Activated effector memory CD4-positive, alpha-beta T cell treated with anti-CD3 and anti-CD28 coated beads, Interleukin-2, amount 50 U/mL, for 16 hours (primary cell): ENCODE data around the gene RAB17.

Experiments used
- DNase-seq: peaks from one replicate; pipeline ENCODE4 v3.0.0-alpha.2; 2020

RAB17 gene, protein sequence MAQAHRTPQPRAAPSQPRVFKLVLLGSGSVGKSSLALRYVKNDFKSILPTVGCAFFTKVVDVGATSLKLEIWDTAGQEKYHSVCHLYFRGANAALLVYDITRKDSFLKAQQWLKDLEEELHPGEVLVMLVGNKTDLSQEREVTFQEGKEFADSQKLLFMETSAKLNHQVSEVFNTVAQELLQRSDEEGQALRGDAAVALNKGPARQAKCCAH

DNA sequence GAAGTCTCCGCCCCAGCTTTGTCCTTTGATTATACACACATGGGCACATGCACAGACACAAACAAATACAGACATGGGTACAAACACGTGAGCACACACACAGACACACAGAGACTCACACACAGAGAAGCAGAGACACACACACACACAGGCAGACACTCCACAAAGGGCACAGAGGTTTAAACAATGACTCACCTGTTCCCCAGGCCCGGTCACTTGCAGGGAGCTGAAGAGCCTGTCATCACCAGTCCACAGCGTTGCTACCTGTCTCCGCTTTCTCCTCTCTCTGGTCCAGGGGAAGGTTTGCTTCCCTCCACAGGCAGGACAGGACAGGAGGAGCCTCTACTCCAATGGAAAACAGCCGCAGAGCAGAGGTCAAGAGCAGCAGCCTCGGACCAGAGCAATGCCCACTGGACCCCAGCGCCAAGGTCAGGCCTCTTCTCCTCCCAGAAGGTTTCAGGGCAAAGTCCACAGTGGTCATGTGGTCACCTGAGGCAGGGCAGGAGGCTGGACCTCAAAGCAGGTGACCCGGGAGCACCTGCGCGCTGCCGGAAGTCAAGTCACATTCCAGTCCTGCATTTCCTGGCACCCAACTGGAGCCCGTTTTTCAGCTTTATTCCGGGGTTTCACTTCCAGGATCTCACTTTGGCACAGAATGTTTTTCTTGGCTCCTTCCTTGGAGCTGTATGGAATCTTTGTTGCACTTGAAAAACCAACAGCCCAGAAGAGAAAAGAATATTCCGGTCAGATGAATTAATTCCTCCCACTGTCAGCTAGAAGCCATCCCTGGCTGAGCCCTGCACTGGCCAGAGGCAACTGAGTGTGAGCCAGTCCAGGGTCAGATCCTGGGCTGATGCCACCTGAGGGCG, at the start of gene RAB17:
Gene RAB17, minus strand, starts transcription at position 463 of the 869 bp plus-strand sequence. CDS start 4,580 bp downstream, outside the sequence.
- peak; percentile 46 for DNase-seq

DNA sequence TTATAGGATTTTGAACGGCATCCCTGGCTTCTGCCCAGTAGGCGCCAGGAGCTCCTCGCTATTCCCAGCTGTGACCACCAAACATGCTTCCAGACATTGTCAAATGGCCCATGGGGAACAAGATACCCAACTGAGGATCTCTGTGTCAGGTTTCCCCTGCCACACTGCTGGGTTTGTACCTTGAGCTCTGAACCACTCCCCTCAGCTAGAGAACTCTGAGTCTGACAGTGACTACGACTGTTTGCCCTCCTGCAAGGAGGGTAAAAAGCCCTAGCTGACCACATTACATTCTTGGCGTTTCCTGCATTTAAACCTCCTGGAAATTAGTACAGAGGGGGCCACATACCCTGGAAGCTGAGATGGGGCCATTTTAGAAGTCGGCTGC, 49.3 kb upstream of the RAB17 start:
- no peak for DNase-seq

DNA sequence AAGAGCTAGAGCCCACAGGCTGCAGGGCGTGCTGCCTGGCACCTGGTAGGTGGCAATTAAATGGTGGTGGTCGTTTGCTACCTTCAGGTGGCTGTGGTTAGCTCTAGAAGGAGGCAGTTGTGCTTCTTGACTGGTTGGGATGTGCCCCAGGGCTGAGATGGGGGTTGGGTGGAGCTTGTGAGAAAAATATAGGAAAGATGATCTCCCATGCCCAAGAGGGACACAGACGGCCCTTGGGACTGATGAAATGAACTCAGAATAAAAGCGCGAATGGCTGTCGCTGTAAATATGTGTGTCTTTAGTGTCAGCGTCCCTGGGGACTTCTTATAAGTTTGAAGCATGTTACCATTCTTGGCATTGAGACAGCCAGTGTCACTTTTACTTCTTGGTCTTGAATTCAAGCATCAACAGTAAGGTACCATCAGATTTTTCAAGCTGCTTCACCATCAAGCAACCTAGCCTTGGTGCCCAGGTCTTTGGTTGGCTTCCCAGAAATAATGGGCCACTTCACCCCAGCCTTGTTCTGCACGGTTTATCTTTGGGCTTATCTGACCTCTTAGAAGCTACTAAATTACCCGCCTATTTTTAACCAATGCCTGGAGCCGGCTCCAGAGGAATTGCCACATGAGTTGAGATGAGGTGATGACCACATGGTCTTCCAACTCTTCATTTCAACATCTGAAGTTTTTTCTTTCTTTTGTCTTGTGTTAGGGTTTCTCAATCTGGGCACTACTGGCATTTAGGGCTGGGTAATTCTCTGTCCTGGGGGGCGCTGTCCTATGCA, 48.7 kb upstream of the RAB17 start:
- no peak for DNase-seq

DNA sequence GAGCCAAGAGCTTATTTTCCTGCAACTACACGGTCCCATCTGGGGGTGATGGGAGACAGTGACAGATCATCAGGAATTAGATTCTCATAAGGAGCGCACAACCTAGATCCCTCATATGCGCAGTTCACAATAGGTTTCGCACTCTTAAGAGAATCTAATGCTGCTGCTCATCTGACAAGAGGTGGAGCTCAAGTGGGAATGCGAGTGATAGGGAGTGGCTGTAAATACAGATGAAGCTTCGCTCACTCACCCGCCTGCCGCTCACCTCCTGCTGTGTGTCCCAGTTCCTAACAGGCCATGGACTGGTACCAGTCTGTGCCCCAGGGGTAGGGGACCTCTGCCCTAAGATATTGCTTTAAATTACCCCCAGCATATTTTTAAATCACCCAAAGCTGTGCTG, 47.6 kb upstream of the RAB17 start:
- DNase-seq: no peak

DNA sequence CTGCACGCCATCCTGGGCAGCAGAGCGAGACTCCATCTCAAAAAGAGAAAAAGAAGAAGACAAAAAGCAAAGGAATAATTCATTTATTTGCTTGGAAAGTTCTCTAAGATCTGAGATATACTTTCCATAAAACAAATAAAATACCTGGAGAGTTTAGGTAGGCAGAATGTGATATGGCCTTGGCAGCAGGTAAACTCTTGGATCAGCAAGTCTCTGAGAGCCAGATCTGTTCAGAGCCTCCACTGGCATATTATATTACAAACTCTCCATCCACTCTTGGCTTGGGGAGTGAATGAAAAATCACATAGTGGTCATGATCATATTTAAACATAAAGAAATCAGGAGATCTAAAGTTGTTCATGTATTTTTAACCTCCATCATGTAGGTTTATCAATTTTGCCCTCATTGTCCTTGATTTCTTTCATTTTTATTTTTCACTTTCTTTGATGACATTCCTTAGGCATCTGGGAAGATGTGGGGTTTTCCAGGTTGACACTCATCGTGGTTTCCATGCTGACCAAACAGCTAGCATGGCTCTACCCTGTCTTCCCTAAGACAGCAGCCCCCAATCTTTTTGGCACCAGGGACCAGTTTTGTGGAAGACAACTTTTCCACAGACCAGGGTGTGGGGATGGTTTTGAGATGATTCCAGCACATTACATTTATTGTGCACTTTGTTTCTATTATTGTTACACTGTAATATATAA, 47.0 kb upstream of the RAB17 start:
- no peak for DNase-seq

DNA sequence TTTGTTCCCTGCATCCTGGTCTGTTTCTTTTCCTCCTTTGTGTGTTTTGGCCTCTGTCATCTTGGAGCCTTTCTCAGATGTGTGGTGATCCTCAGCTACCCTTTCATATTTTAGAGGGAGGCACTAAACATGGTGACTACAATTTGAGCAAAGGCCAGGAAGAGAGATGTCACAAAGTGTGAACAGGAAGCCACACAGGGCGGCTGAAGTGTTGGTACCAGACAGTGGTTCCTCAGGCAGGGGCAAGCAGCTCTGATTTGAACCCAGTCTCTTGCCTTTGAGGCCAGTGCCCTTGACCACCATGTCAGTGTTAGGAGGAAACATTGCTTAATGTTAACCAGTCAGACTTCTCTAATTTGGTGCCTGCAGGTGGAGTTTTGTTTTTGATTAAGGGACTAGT, 46.0 kb upstream of the RAB17 start:
- no peak for DNase-seq

DNA sequence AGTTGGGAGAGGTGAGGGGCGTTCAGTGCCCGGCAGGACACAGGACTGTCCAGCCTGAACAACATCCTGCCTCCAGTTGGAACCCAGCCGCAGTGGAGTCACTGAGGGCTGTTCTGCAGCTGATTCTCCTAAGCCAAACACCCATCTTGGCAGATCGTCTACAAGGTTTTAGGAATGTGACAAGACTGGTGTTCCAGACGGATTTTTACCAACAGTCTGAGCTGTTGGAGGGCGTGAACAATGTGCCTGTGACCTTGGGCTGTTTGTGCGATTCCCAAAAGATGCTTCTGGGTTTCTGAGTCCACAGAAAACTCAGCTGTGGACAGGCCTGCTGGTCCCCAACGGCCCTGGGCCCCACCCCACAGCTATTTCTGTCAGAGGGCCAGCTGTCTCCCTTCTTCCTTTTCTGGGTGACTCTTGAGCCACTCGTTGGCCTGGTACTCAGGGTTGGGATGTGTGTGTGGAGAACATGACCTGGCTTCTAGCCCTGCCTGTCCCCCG, 42.6 kb upstream of the RAB17 start:
- DNase-seq: no peak

DNA sequence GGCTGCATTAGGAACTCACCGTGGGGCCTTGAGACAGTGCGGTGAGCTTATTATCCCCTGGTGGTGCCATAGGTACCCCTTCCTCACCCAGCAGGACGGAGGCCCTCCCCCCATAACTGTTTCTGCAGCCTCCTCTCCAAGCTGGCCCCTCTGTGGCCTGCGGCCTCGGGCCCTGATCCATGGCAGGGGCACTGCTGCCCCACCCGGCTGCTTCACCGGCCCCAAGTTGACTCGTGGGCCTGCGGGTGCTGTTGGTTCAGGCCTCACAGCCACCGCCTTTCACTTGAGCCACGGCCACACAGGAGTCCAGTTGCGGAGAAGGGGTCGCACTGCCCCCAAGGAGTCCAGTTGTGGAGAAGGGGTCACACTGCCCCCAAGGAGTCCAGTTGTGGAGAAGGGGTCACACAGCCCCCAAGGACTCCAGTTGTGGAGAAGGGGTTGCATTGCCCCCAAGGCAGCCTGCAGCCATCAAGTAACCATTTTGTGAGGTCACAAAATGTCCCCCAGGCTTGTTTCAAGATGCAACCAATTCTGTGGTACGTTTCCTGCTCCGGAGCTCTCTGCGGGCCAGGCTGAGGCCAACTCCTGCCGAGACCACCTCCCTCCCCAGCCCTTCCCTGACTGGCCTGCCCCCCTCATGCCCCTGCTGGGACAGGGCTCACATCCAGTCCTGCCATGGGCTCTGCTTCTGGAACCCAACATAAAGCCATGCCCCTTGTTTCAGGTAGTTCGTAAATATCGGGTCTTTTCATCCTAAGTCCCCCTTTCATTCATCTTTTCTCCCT, 41.5 kb upstream of the RAB17 start:
- no peak for DNase-seq

DNA sequence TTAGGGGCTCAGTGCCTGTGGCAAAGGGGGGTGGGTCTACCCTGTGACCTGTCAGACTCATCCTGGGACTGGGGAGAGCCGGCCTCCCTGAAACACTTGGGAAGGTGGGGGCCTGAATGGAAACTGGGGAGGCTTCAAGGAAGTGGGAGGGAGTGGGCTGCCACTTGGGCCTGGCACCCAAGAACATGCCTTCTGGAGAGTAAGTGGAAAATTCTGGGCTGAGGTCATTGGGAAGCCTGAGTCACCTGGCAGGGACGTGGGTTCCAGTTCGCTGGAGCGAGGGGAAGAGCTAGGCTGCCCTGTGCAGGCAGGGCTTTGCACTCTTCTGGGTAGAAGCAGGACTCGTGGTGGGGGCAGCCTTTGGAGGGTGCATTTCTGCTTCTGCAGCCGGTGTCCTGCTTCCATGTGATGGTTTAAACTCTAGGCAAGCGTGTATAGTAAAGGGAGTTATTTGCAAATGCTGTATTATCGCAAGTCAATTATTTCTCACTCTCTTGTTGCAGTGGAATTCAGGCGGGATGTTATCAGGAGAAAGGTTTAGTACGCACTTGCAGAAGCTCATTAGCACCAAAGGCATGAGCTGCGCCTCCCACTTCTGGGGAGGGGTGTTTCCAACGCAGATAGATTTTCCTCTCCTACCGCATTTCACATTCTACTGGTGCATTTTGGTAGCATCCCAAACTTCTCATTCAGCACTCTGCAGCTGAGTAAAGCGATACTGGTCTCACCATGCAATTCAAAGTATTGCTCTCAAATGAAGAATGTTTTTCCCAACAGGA, 40.7 kb upstream of the RAB17 start:
- no peak for DNase-seq

DNA sequence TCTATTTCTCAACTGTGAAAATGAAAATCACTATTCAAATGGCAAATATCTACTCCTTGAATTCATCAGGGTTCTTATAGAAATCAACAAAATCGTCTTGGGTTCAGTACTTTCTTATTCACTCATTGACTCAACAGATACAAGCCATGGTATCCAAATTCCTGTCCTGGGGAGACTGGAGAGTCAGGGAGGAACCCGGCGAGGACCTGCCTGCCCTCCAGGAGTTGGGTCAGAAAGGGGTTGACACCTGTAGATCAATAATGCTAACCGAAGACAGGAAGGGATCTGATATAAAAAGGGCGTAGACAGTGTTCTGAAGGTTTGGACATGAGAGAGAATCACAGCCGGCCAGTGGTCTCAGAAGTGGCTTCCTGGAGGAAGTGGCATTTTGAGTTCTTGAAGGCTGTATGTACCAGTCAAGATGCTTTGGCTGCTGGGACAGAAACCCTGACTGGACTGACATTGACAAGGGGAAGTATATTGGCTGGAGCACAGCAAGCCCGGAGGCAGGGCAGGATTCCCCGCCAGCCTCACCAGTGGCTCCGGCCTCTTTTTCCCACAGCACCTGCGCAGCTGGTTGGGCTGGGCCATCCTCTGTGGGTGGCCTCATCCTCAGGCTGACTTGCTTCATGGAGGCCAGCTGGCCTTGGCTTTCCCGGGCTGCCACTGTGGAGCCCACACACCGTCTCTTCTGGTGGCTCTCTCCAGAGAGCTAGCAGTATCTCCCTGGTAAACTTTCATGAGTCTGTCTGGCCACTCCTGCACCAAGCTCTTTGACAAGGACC, 39.9 kb upstream of the RAB17 start:
- DNase-seq: no peak

DNA sequence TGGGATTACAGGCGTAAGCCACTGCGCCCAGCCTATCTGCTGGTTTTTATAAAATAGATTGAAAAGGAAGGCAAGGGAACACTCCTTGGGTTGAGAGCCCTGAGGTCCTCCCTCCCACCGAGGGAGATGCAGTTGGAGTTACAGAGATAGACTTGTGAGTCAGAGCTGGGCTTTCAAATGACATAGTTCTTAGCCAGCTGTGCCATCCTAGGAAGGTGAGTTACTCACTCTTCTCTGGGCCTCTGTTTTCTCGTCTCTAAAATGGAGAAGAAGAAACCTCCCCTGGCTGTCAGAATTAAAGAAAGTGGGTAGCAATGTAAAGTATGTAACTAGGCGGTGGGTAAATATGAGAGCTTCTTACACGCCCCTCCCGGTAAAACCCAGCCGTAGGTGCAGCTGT, 39.2 kb upstream of the RAB17 start:
- no peak for DNase-seq

DNA sequence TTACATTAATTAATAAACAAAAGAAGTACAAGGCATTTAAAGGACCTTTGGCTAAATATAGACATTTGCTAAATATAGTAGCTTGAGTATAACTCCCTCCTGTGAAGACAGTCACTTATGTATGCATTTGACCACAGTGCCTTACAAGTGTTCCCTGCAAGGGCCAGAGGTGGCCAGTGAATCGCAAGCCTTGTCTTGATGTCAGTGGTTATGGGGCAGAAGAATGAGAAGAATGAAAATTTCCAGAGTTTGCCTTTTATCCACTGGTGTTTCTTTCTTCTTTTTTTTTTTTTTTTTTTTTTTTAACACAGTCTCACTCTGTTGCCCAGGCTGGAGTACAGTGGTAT, 38.6 kb upstream of the RAB17 start:
- DNase-seq: no peak

DNA sequence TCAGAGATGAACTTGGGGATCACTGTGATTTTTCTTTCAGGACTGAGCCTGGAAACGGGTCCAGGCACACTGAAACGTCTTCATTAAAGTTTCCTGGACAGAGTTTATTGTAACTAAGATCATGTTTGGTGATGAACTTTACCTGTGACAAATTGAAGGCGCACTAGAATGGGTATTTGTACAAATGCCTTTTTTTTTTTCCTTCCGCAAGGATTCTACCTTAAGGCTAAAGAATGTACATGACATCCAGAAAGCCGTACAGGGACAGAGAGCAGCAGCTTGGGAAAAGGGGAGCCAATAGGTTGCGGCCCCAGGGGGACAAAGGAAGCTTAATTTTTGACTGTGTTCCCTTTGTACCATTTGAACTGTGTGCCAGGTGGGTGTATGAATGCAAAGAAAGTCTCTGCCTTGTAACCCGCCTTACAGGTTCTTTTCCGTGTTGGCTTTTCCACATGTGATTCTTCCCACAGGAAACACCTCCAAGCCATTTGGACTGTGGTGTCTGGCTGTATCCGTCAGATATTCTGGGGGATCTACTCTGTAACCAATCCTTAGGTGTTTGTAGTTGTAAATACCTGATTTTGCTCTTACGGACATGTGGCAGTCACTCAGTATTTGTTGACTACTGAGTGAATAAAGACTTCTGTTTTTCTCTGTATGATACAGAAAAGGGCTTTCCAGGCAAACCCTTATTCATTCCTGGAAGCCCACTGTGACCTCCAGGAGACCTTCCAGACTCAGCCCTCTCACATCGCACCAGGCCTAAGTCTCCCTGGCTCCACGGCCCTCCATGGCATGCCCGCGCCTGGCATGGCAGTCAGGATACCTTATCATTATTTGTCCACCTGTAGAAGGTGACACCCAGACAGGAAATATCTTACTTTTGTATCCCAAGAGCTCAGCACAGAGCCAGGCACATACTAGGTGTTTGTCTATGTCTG, 38.0 kb upstream of the RAB17 start:
- DNase-seq: no peak

DNA sequence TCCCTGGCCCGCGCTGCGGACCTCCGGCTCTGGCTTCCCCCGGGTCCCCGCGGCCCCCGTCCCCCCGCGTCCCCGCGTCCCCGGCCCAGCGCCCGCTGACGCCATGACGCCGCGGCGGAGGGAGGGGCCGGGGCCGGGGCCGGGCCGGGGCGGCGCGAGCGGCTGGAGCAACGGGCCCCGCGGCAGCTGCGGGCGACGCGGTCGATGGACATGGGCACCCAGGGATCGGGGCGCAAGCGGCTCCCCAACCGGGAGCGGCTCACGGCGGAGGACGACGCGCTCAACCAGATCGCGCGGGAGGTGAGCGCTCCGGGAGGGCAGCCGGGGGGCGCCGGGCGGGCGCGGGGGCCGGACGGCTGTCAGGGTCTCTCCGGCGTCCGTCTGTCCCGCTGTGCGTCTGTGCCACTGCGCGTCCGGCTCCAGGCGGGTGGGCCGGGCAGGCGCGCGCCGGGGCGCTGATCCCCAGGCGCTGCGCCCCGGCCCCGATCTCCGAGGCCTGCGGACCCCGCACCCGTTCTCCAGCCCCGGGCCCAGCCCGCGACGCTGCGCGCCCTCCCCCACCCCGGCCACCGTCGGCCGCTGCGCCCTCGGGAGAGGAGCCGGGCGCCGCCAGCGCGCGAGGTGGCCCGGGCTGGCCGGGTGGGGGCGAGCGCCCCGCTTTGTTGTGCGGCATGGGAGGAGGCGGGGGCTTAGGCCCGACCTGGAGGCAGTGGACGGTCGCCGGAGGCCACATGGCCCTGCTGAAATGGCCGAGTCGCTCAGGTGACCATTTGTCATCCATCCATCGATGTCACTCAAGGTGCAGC, 37.1 kb upstream of the RAB17 start, which contains the start of gene LRRFIP1:
Gene LRRFIP1, plus strand, starts transcription at position 147 of the 806 bp plus-strand sequence. Its CDS starts 58 bp downstream, at position 205.
- no peak for DNase-seq

DNA sequence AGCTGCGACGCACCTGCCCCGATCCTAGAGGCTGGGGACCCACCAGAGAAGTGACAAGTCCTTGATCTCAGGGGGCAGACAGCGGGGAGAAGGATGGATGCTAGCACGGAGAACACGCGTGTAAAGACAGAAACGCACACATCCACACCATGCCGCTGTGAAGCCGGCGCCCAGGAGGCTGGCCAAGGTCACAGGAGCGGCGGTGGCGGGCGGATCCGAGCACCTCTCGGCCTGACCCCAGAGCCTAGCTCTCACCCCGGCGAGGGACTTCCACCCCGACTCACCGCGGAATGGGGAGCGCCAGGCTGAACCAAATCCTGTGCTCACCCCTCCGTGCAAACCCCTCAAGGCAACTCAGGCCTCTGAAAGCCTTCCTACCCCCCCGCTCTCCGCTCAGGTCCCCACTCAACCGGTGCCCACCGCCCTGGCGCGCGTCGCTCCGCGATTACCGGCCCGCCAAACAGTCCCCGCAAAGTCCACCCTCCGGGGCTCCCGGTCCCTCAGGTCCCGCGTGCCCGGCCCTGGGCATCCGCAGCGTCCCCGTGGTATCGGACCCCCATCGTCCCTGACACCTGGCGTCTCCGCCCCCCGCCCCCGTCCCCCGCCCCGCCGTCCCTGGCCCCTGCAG, 36.4 kb upstream of the RAB17 start:
- no peak for DNase-seq

DNA sequence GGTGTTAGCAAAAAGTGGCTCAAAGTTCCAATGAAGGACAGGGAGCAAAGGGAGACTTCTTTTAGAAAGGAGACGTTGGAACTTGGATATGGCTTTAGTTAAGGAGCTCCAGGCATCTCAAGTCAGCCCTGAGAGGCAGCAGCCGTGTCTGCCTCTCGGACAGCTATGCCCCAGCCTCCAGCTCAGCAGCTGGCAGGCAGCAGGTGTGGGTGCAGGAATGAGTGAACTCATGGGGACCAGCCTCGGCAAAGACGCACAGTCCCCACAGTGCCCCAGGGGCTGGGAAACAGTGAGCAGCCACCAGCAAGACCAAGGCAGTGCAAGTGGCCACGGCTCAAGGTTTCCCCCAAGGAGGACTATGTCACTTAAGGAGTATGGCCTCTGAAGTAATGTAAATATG, 35.2 kb upstream of the RAB17 start:
- no peak for DNase-seq

DNA sequence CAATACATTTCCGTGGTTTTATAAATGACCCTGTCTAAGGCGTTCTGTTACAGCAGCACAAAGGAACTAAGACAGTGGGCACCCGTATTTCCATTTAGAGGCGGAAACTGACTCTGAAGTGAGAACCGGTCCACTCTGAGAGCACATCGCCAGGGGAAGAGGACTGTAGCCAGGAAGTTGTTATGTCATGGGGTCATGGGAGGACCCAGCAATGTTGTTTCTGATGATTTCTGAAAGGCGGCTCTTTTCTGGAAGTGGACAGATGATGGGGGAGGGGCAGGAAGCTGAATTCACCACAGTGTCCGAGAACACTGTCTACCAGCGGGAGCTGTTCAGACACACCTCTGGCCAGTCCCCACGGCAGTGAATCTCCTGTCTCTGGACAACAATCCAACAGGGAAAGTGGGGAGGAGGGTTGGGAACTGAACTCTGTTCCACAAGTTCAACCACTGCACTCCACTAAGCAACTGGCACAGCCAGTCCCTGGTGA, 34.7 kb upstream of the RAB17 start:
- no peak for DNase-seq

DNA sequence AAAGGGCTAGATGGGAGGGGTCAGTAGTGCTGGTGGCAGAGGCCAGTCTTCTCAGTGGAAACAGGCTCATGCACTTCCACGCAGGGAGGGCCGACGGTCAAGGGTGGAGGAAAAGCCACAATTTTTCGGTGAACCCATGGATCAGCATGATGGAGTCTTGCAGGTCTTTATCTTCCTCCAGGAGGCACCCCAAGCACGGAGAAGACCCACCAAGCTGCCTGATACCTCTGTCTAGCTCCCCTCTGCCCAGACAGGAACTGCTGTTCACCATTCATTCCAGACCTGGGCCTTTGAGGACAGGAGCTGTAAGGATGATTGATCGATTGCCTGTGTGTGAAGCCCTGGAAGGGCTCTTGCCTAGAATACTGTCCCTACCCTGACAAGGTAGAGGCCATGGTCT, 34.0 kb upstream of the RAB17 start:
- DNase-seq: no peak
